SU-DHL-6 (cell line): Measurements from ENCODE around the gene DTX1.
A peak's percentile ranks its signal among the peaks of the same experiment; 100 is the strongest.

Experiments
- H2AFZ ChIP-seq: fragments of 200-600 bp; sonication (generic); 2 replicates; pipeline ENCODE4 v1.6.1; 2014; ENCODE audit warnings: low read depth, mild to moderate bottlenecking, moderate library complexity, mixed read lengths, antibody characterized with exemption, low read length; ENCODE audit not compliant: severe bottlenecking
- H3F3A ChIP-seq: fragments of 200-600 bp; shearing (Covaris generic); 2 replicates; pipeline ENCODE4 v1.6.0; 2016; ENCODE audit warnings: antibody characterized with exemption, mild to moderate bottlenecking; ENCODE audit not compliant: insufficient read depth
- H3K27ac ChIP-seq: fragments of 200-600 bp; sonication (generic); 2 replicates; pipeline ENCODE4 v1.5.1; 2016; ENCODE audit warnings: low read depth, mild to moderate bottlenecking, low read length, moderate library complexity, mixed read lengths
- H3K27me3 ChIP-seq: fragments of 200-600 bp; sonication (generic), shearing (Covaris generic); 2 replicates; pipeline ENCODE4 v1.6.0; 2014; ENCODE audit warnings: mild to moderate bottlenecking, low read length
- H3K36me3 ChIP-seq: fragments of 200-600 bp; sonication (generic); 2 replicates; pipeline ENCODE4 v1.6.1; 2014; ENCODE audit warnings: mild to moderate bottlenecking, low read length, mixed read lengths
- H3K4me2 ChIP-seq: fragments of 300-600, 200-600 bp; shearing (Covaris generic), sonication (generic); 2 replicates; pipeline ENCODE4 v1.6.0; 2014; ENCODE audit warnings: low read length, low read depth, mild to moderate bottlenecking; ENCODE audit not compliant: poor library complexity, severe bottlenecking
- H3K4me3 ChIP-seq: fragments of 200-600 bp; sonication (generic); 2 replicates; pipeline ENCODE4 v1.5.1; 2014; ENCODE audit warnings: antibody characterized with exemption, low read length, mild to moderate bottlenecking, mixed read lengths; ENCODE audit not compliant: insufficient read depth, poor library complexity, severe bottlenecking
- H3K79me2 ChIP-seq: fragments of 200-600 bp; sonication (generic); 2 replicates; pipeline ENCODE4 v1.6.1; 2014; ENCODE audit warnings: mild to moderate bottlenecking, low read length, moderate library complexity; ENCODE audit not compliant: insufficient read depth
- H3K9ac ChIP-seq: fragments of 200-600 bp; sonication (generic); 2 replicates; pipeline ENCODE4 v1.7.0; 2014; ENCODE audit warnings: mild to moderate bottlenecking, low read length
- H3K9me2 ChIP-seq: fragments of 200-600 bp; sonication (generic); replicated peaks from 2 replicates; pipeline ENCODE4 v1.6.1; 2014; ENCODE audit warnings: low read length; ENCODE audit not compliant: insufficient read depth
- H3K9me3 ChIP-seq: fragments of 200-600 bp; sonication (generic); 2 replicates; pipeline ENCODE4 v1.6.1; 2014; ENCODE audit warnings: low read length, mixed read lengths; ENCODE audit not compliant: insufficient read depth
- H4K20me1 ChIP-seq: fragments of 200-600 bp; sonication (generic); 2 replicates; pipeline ENCODE4 v1.6.1; 2014; ENCODE audit warnings: low read depth, mild to moderate bottlenecking, antibody characterized with exemption, low read length, moderate library complexity, mixed read lengths
- EZH2phosphoT487 ChIP-seq: fragments of 200-600 bp; sonication (generic), shearing (Covaris generic); conservative IDR thresholded peaks from 2 replicates; pipeline ENCODE4 v1.6.1; 2018; ENCODE audit warnings: mild to moderate bottlenecking, antibody characterized with exemption, low read length, moderate library complexity, mixed read lengths
- TF ChIP-seq, protein P1 (sequence below): fragments of 200-600 bp; sonication (generic); IDR thresholded peaks from one replicate; pipeline ENCODE4 v1.5.1; 2017; ENCODE audit warnings: antibody characterized with exemption, mild to moderate bottlenecking, low read length, moderate library complexity; ENCODE audit not compliant: insufficient read depth, poor library complexity, severe bottlenecking

DTX1 gene

GRCh38 chr12:113104953-113105510, 48.5 kb downstream of the DTX1 start:
- H3K36me3 ChIP-seq, result no peaks in the 10 kb centered on the region
- no peaks in the 10 kb centered on the region for H3K9me2 ChIP-seq
- H2AFZ ChIP-seq, result no peak overlapping the region
- peak overlapping the region; percentile 67 for H3K9ac ChIP-seq
- H3K4me2 ChIP-seq, result peak overlapping the region; percentile 92
- no peaks in the 10 kb centered on the region for H3K27me3 ChIP-seq
- peak overlapping the region; percentile 76 for H3K27ac ChIP-seq
- TF ChIP-seq, protein P1, sequence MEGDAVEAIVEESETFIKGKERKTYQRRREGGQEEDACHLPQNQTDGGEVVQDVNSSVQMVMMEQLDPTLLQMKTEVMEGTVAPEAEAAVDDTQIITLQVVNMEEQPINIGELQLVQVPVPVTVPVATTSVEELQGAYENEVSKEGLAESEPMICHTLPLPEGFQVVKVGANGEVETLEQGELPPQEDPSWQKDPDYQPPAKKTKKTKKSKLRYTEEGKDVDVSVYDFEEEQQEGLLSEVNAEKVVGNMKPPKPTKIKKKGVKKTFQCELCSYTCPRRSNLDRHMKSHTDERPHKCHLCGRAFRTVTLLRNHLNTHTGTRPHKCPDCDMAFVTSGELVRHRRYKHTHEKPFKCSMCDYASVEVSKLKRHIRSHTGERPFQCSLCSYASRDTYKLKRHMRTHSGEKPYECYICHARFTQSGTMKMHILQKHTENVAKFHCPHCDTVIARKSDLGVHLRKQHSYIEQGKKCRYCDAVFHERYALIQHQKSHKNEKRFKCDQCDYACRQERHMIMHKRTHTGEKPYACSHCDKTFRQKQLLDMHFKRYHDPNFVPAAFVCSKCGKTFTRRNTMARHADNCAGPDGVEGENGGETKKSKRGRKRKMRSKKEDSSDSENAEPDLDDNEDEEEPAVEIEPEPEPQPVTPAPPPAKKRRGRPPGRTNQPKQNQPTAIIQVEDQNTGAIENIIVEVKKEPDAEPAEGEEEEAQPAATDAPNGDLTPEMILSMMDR, result no peak
- TF ChIP-seq EZH2phosphoT487, result no peak
- peaks cover 4% of the 10 kb centered on the region; the same call in 1 of the 2 replicates for H3K79me2 ChIP-seq
- peak overlapping the region; percentile 59 for H3K4me3 ChIP-seq
- no peaks in the 10 kb centered on the region for H3K9me3 ChIP-seq
- peaks cover 35% of the 10 kb centered on the region for H3F3A ChIP-seq
- H4K20me1 ChIP-seq, result no peaks in the 10 kb centered on the region

- Histone ChIP-seq H3K9me2 (no peaks in the 10 kb centered on the region), H3K4me2 (peak overlapping the region; percentile 92), H4K20me1 (no peaks in the 10 kb centered on the region), H3K36me3 (no peaks in the 10 kb centered on the region), H3K27me3 (no peaks in the 10 kb centered on the region), H3K4me3 (no peak overlapping the region), H2AFZ (no peak overlapping the region), H3K79me2 (peaks cover 4% of the 10 kb centered on the region; the same call in 1 of the 2 replicates), H3K9ac (no peak overlapping the region), H3K9me3 (no peaks in the 10 kb centered on the region), H3F3A (peaks cover 34% of the 10 kb centered on the region), H3K27ac (peak overlapping the region; percentile 50)
- TF ChIP-seq EZH2phosphoT487, result no peak
- TF ChIP-seq, protein P1, result no peak
Observed at GRCh38 chr12:113105606-113106271, 49.2 kb downstream of the DTX1 start.

- TF ChIP-seq, protein P1, result no peak
- TF ChIP-seq EZH2phosphoT487, result no peak
- peaks cover 4% of the 10 kb centered on the region; the same call in 1 of the 2 replicates for H3K79me2 ChIP-seq
- no peak overlapping the region; the same call in 1 of the 2 replicates for H3K9ac ChIP-seq
- H3K4me3 ChIP-seq, result no peak overlapping the region
- peak overlapping the region; percentile 50 for H3K27ac ChIP-seq
- no peak overlapping the region for H3K4me2 ChIP-seq
- no peaks in the 10 kb centered on the region for H3K36me3 ChIP-seq
- no peaks in the 10 kb centered on the region for H3K27me3 ChIP-seq
- H4K20me1 ChIP-seq, result no peaks in the 10 kb centered on the region
- no peaks in the 10 kb centered on the region for H3K9me3 ChIP-seq
- H3F3A ChIP-seq, result peaks cover 34% of the 10 kb centered on the region
- H2AFZ ChIP-seq, result no peak overlapping the region
- no peaks in the 10 kb centered on the region for H3K9me2 ChIP-seq
Observed at GRCh38 chr12:113106361-113106760, 49.8 kb downstream of the DTX1 start.
